Ovary (tissue), 9 donors: ENCODE data around the gene GRXCR1. TPM values are rescaled to one million over a fixed set of nuclear protein-coding genes. Genes with fewer than 3 reads are reported as not detected.

ENCODE experiments used
- DNase-seq, 5 donors: peaks; one replicate each; pipeline ENCODE4 v3.0.0-alpha.2; 2019 to 2020
- H3K27ac ChIP-seq, 2 donors: fragments of 200-600 bp; one replicate each; pipeline versions ENCODE4 v1.5.1 to v1.8.0; 2019 to 2022
- H3K27me3 ChIP-seq: fragments of 200-600 bp; one replicate; pipeline ENCODE4 v1.8.0; 2022
- H3K36me3 ChIP-seq: fragments of 200-600 bp; sonication (generic); one replicate; pipeline ENCODE4 v1.5.1; 2019
- H3K4me1 ChIP-seq: one replicate; pipeline ENCODE4 v1.8.1; 2013; ENCODE audit warnings: mild to moderate bottlenecking, moderate library complexity; ENCODE audit not compliant: insufficient read depth
- H3K4me3 ChIP-seq: fragments of 200-600 bp; sonication (generic); one replicate; pipeline ENCODE4 v1.5.1; 2017
- H3K9me3 ChIP-seq, 2 donors: fragments of 200-600 bp in 1 of 2; sonication (generic) in 1 of 2; one replicate each; pipeline versions ENCODE4 v1.5.1 to v1.8.1; 2013 to 2019; ENCODE audit warnings: mild to moderate bottlenecking in 1 of 2, moderate library complexity in 1 of 2
- EP300 ChIP-seq: sonication (generic); formaldehyde crosslinking; IDR thresholded peaks from one replicate; pipeline ENCODE4 v1.6.1; 2017; ENCODE audit warnings: antibody characterized with exemption
- POLR2A ChIP-seq: fragments of 450-650 bp; IDR thresholded peaks from one replicate; pipeline ENCODE4 v1.6.1; 2017; ENCODE audit warnings: antibody characterized with exemption, mild to moderate bottlenecking, moderate library complexity
- WGBS, 3 donors: extraction: QIAGEN DNeasy Blood & Tissue Kit in 1 of 3; methylation state at CpG; one replicate each; pipeline versions ENCODE4 v1.1.5 to v1.1.7; 2013 to 2017; 5-methylcytosine and 5-hydroxymethylcytosine counted together
- intact Hi-C, 4 donors: fragments of 100-400 bp; cut with DNase I; formaldehyde crosslinking; loops; one replicate each; pipeline versions ENCODE4 v1.11.0 to v1.15.1; 2022 to 2023
- polyA plus RNA-seq, 2 donors: library from polyadenylated mRNA; stranded (reverse); fragments of 200-250 nt in 1 of 2; fragments of 350-450 nt in 1 of 2; fragmentation: Illumina TruSeq in 1 of 2; extraction: RNeasy Lipid Tissue Mini Kit (QIAGEN cat#74804) in 1 of 2; gene quantifications; one replicate each; pipeline ENCODE4 v1.2.3, GENCODE V29; 2013 to 2014
- total RNA-seq, 7 donors: library from RNA; depleted of rRNA in 2 of 7; stranded (reverse); fragments of >200 nt in 2 of 7; fragmentation: NEBNext Ultra II Directional in 3 of 7; extraction: Animal tissue kit (Norgen Biotek cat#: 25700) in 3 of 7; gene quantifications; one replicate each; pipeline versions ENCODE4 v1.1.0 to v1.2.4, GENCODE V29; 2016 to 2023
- TF ChIP-seq, protein P1 (sequence below), 3 donors: fragments of 450-650 bp in 2 of 3; fragments of 200-600 bp in 1 of 3; IDR thresholded peaks; one replicate each; pipeline versions ENCODE4 v1.5.1 to v1.8.0; 2016 to 2022; ENCODE audit warnings: antibody characterized with exemption in 3 of 3, mild to moderate bottlenecking in 1 of 3
- donor health status: DM: no; HTN: no; CAD: no; lungs with moderate emphysema.
- donor health status: DM: no; HTN: no; CAD: no.
- donor health status: Bipolar disorder and iron deficiency.
- donor health status: DM: yes; HTN: yes; CAD: no.
- donor health status: DM: no; HTN: no; CAD: no.
- donor health status: DM: yes; HTN: yes; CAD: no.

Gene GRXCR1
- total and polyA plus RNA-seq, 9 donors, result not detected

DNA sequence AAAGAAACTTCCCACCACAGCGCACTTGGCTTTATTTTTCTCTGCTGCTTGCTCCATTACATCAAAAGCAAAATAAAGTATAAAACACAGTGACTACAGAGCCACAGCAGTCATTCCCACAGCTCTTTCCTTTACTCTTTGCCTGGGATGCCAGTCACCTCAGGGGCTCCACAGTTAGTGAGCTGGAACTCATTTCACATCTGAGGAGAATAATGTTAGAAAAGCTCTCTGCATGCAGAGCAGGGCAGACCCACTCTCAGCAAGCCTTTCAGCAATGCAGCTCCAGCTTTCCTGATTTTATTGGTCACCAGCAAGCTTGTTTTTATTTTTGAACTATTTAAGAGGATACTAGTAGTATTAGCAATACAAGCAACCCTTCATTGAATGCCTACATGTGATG lies 13.8 kb downstream of the GRXCR1 start:
- no peaks in the 10 kb centered on the region for H3K27me3 ChIP-seq
- DNase-seq, result no peak
- H3K4me3 ChIP-seq, result no peak overlapping the region
- H3K4me1 ChIP-seq, result no peaks in the 10 kb centered on the region
- no peak overlapping the region for H3K27ac ChIP-seq
- no peaks in the 10 kb centered on the region for H3K36me3 ChIP-seq
- H3K9me3 ChIP-seq, result no peaks in the 10 kb centered on the region
- intact Hi-C loops, result no loop called here
- no peak for TF ChIP-seq EP300
- TF ChIP-seq, protein P1, sequence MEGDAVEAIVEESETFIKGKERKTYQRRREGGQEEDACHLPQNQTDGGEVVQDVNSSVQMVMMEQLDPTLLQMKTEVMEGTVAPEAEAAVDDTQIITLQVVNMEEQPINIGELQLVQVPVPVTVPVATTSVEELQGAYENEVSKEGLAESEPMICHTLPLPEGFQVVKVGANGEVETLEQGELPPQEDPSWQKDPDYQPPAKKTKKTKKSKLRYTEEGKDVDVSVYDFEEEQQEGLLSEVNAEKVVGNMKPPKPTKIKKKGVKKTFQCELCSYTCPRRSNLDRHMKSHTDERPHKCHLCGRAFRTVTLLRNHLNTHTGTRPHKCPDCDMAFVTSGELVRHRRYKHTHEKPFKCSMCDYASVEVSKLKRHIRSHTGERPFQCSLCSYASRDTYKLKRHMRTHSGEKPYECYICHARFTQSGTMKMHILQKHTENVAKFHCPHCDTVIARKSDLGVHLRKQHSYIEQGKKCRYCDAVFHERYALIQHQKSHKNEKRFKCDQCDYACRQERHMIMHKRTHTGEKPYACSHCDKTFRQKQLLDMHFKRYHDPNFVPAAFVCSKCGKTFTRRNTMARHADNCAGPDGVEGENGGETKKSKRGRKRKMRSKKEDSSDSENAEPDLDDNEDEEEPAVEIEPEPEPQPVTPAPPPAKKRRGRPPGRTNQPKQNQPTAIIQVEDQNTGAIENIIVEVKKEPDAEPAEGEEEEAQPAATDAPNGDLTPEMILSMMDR (IDR thresholded peaks at IDR 0.05), result no peak
- TF ChIP-seq POLR2A, result no peak
- 90 to 95% (median 92%) methylated on average over 1 of the region's 1 CpG for WGBS, 3 donors

DNA sequence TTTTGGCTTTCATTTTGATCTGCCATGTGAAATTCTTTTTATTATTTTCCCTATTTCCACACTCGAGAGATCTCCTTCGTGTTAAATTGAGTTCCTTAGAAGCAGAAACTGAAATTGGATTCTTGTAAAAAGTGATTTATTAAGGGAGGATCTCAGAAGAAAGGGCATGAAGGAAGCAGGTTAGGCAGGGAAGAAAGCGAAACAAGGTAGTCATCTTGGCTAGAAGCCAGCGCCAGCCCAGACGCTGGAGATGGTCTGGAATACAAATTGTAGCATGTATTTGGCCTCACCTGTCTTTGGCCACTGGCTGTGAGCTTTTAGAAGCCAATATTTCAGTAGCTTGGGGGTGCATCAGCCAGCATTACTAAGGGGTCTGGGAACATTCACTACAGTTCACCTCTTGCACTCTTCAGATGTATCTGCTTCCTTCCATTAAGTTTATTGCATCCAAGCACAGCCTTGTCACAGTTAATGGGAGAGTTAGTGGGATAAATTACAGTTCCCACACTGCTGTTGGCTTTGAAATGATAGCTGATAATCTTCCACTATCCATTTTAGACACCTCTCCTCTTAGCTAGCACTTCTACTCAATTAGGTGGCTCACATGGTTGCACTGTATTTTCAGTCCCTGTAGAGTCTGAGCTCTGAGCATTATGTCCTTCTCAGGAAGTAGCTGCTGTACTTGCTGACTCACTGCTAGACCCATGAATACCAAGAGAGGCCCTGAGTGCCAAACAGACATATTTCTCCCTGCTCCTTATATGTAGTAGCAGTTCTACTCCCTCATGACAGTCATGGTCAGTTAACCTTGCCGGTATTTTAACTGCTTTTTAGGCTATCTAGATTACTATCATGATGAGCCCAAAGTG lies 14.6 kb downstream of the GRXCR1 start:
- Histone ChIP-seq H3K9me3 (no peaks in the 10 kb centered on the region), H3K27ac (no peak overlapping the region), H3K27me3 (no peaks in the 10 kb centered on the region), H3K4me3 (no peak overlapping the region), H3K36me3 (no peaks in the 10 kb centered on the region), H3K4me1 (no peaks in the 10 kb centered on the region)
- 37 to 44% (median 40%) methylated on average over 6 of the region's 6 CpGs for WGBS, 3 donors
- intact Hi-C loops, result no loop called here
- TF ChIP-seq, protein P1 (IDR thresholded peaks at IDR 0.05), result no peak
- TF ChIP-seq EP300 (no peak), POLR2A (no peak)
- DNase-seq, result no peak

DNA sequence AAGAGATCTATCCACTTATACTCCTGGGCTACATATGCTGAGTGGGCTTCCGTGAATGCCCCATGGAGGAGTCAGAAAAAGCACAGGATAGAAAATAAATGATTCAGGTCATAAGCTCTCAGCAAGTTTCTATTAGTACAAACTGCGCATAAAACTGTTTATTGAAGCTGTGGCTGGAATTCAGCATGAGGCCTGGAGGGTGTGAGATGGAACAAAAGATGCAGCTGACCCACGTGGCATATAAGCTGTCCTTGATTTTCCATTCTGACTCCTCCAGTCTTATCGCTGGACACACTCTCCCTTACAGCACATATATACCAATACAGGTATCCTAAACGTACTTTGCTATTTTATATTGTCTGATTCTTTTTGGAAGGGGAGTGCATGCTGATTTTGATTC lies 17.9 kb downstream of the GRXCR1 start:
- intact Hi-C loops, result no loop called here
- no peaks in the 10 kb centered on the region for H3K9me3 ChIP-seq
- no peak overlapping the region for H3K27ac ChIP-seq
- no peak for TF ChIP-seq POLR2A
- TF ChIP-seq EP300, result no peak
- TF ChIP-seq, protein P1 (IDR thresholded peaks at IDR 0.05), result no peak
- H3K36me3 ChIP-seq, result no peaks in the 10 kb centered on the region
- no peaks in the 10 kb centered on the region for H3K4me1 ChIP-seq
- no peaks in the 10 kb centered on the region for H3K27me3 ChIP-seq
- no peak overlapping the region for H3K4me3 ChIP-seq
- WGBS, 3 donors, result 64 to 67% (median 66%) methylated on average over 5 of the region's 5 CpGs
- no peak for DNase-seq

DNA sequence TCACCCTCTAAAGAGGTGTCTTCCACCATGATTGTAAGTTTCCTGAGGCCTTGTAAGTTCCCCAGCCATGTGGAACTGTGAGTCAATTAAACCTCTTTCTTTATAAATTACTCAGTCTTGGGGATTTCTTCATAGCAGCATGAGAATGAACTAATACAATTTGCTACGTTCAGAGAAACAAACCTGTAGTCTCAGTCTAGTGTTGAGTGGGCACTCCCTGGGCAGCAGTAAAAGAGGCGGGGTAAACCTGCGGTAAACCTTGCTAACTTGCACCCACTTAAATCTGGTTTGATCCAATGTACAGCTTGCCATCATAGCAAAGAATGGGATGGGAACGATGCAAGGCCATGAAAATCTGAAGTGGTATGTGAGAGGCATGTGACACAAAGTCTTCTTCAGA lies 22.4 kb downstream of the GRXCR1 start:
- no peak for DNase-seq
- Histone ChIP-seq H3K36me3 (no peaks in the 10 kb centered on the region), H3K27ac (no peak overlapping the region), H3K4me1 (no peaks in the 10 kb centered on the region), H3K27me3 (no peaks in the 10 kb centered on the region), H3K4me3 (no peak overlapping the region), H3K9me3 (no peaks in the 10 kb centered on the region)
- WGBS, 3 donors, result 79 to 93% (median 81%) methylated on average over 4 of the region's 4 CpGs
- intact Hi-C loops, result no loop called here
- no peak for TF ChIP-seq POLR2A

DNA sequence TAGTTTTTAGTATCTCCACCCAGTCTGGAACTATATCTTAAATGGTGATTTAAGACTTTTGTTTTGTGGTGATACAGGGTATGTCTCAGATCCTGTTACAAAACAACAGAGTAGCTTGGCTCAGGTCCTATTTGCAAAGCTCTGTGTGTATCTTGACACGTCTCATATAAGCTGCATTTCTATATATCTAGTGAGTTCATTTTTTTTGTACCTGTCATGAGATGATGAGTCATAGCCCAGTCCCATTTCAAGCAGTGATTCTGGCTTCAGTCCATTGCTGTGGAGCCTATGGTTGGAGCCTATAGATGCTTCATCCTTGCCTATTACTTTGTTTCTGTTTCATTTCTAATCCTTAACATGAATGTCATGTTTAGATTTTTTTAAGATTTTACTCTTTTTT lies 23.0 kb downstream of the GRXCR1 start:
- Histone ChIP-seq H3K27ac (no peak overlapping the region), H3K27me3 (no peaks in the 10 kb centered on the region), H3K4me1 (no peaks in the 10 kb centered on the region), H3K4me3 (no peak overlapping the region), H3K36me3 (no peaks in the 10 kb centered on the region), H3K9me3 (no peaks in the 10 kb centered on the region)
- intact Hi-C loops, result no loop called here
- TF ChIP-seq, protein P1 (IDR thresholded peaks at IDR 0.05), result no peak
- no peak for TF ChIP-seq EP300
- no peak for TF ChIP-seq POLR2A
- 9 to 28% (median 25%) methylated on average over 1 of the region's 1 CpG for WGBS, 3 donors
- no peak for DNase-seq
